HG03565 (cell line): ENCODE measurements around the gene CCNJ.
A peak's percentile ranks its signal among the peaks of the same experiment; 100 is the strongest.
"Not testable (repeated sequence)": the region's sequence is repeated elsewhere in the genome, so short reads cannot be mapped to it uniquely, and the experiment has no call there.

ENCODE experiments used
- ATAC-seq: cut with Tn5 transposase; IDR thresholded peaks from one replicate; pipeline ENCODE4 v1.9.1; 2021; ENCODE audit warnings: mild to moderate bottlenecking, moderate library complexity; ENCODE audit not compliant: unreplicated experiment

Gene CCNJ, protein sequence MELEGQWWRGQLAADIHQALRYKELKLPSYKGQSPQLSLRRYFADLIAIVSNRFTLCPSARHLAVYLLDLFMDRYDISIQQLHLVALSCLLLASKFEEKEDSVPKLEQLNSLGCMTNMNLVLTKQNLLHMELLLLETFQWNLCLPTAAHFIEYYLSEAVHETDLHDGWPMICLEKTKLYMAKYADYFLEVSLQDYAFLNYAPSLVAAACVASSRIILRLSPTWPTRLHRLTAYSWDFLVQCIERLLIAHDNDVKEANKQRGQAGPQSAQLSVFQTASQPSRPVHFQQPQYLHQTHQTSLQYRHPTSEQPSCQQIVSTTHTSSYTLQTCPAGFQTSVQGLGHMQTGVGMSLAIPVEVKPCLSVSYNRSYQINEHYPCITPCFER

DNA sequence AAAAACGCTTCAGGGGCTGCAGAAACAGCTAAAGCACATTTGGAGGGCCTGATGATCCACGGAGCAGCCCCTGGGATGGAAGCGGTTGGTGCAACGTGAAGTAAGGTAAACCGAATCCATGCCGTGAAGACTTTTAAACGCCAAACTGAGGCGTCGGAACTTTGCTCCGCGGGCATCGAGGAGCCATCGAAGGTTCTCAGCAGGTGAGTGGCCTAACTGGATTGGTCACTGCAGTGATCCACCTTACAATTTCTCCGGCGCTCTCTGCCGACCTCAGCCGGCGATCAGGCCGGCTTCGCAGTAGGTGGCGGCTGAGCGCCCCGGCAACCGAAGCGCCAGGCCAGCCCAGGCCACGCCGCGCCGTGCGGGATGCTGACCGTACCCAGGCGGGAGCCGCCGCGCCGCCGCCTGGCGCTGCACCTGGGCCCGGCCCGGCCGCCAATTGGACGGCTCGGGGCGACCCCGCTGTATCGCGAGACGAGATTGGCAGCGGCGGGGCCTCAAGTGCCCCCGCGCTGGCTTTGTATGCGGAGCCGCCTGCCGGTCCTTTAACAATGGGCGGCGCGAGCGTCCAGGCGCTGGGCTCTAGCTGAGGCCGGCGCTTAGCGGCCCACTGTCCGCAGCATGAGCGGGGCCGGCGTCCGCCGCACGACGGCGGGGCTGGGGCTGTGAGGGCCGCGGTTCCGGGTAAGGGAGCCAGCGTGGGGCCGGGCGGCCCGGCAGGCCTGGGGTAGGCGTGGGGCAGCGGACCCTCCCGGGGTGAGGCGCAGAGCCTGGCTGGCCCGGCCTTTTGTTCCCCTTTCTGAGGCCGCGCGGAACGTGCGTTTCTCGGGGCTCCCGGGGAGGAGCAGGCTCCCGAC, at the start of gene CCNJ:
CCNJ (plus strand) TSS at position 551 of the 860 bp plus-strand sequence. CDS start 811 bp downstream, outside the sequence.
- peak; percentile 75 for ATAC-seq

DNA sequence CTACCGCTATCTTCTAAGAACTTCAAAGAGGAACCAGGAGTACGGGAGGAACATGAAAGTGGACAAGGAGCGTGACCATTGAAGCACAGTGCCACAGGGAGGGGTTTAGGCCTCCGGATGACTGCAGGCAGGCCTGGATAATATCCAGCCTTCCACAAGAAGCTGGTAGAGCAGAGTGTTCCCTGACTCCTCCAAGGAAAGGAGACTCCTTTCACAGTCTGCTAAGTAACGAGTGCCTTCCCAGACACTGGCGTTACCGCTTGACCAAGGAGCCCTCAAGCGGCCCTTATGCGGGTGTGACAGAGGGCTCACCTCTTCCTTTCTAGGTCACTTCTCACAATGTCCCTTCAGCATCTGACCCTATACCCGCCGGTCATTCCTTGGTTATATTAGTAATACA, 49.0 kb upstream of the CCNJ start:
- not testable (repeated sequence) for ATAC-seq

DNA sequence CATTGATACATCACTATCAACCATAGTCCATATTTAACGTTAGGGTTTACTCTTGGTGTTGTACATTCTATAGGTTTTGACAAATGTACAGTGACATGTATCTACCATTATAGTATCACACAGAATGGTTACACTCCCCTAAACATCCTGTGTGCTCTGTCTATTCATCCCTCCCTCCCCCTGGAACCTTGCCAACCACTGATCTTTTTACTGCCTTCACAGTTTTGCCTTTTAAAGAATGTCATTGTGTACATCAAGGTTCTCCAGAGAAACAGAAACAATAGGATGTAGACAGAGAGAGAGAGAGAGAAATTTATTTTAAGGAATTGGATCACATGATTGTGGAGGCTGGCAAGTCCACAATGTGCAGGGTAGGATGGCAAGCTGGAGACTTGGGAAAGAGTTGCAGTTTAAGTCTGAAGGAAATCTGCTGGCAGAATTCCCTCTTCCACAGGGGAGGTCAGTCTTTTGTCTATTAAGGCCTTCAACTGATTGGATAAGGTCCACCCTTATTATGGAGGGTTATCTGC, 45.1 kb upstream of the CCNJ start:
- ATAC-seq: no peak

DNA sequence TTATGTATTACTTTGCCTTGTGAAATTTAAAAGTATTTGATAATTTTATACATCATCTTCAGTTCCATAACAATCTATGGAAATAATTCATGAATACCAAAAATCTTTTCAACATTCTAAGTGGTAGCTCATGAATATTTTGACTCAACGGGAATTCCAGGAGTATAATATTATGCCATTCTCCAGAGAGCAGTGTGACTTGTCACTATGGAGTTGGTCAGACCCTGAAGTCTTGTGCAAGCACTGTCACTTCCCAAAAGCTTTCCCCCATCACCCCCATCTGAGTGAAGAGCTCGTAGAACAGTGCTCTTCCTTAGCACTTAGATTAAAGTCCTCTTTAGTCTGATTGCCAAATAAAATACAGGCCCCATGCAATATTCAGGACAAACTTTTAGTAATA, 29.4 kb upstream of the CCNJ start:
- no peak for ATAC-seq

DNA sequence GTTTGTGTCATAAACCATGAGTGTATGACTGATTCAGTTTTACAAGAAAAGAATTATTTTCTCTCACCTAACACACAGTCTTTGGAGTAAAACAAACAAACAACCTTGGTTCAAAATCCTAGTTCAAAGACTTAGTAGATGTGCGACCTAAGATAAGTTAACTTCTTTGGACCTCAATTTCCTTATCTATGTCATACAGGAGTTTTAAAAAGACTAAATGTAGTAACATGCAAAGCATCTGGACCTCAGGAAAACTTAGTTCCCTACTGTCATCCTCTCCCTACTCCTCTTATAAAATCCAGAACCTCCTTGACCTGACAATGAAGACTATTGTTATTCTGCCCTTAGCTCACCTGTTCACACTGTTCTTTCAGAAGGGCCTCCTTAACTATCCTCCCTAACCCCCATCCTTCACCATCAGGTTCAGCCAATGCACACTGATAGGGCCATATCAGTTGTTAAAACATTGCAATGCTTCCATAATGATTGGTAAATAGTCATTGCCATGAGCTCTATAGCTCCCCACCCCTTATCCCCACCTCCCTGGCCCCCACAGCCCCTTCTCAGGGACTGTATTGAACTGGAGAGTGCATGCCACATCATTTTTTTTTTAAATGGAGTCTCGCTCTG, 28.8 kb upstream of the CCNJ start:
- no peak for ATAC-seq

DNA sequence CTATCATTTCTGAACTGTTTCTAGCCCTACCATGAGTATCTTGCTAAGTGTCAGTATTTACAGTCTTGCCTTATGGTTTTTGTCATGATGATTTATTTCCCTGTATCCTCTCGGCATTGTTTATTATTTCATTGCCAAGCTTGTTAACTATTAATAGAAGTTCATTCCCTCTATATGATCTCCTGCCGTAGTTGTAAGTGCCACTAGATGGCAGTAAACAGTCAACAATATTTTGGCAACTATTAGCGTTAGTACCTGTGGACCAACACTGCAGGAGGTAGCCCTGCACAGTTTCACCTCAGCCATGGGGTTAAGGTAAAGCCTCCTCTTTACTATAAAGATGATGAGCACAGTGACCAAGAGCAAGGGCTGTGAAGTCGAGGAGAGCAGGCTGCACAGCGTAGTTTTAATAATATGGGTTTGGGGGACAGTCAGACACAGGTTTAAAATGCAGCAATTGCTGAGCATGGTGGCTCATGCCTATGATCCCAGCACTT, 26.1 kb upstream of the CCNJ start:
- peak; percentile 65 for ATAC-seq

DNA sequence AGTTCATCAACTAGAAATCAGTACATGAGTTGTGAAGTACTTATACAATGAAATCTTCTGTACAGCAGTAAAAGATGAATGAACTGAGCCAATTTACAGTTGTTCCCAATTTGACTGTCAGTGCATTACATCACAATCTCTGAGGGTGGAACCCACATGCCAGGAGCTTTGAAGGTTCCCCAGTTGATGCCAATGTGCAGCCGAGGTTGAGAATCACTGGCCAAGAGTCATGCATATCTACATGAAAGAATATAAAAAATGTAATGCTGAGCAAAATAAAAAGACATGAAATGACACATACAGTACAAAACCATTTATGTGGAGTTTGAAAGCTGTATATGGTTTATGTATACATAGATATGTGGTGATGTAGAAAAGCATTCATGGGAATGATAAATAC, 22.1 kb upstream of the CCNJ start:
- no peak for ATAC-seq

DNA sequence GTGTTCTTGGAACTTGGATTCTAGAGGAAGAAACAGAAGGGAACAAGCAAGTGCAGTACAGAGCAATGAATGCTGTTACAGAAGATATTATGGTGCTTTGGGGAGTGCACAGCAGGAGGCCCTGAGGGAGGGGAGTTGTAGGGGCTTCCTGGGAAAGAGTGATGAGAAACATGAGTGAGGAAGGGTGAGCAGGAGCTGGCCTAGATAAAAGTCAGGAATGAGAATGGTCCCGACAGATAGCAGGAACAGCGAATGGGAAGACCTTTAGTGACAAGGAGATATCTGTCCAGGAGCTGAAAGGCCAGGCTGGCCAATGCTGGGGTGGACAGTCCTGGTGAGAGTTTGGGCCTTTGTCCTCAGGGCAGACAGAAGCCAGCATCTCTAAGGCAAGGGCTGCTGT, 20.6 kb upstream of the CCNJ start:
- ATAC-seq: no peak

DNA sequence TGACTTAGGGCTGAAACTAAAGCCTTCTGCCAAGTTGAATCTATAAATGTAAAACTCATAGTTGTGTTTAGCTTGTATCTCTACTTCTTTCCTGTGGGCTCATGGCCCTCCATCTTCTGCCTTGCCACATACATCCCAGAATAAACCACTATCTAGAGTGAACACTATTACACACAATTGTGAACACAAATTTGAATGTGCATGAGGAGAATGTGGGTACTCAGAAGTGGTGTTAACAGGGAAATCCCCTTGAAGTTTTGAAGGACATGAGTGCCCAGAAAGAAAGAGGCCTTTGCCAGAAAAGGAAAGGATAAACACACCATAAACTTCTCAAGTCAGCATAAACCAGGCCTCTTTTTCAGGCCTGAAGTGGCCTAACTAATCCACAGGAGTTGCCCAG, 20.2 kb upstream of the CCNJ start:
- no peak for ATAC-seq

DNA sequence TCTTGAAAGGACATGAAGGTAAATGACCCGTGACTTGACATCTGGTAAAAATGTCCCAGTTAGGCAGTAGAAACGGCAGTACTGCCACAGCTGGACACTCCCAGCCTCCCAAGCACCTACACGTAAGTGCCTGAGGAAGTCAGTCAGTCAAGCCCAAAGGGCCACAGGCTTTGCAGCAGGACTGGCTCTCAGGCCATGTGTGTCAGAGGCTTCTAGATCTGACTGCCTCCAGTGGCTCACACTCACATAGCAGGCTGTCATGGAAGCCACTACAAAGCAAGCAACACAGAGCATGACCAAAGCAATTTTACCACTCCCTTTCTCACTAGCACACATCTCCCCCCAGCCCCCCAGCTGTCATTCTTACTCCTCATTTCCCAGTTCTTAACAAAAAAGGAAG, 17.8 kb upstream of the CCNJ start:
- peak; percentile 68 for ATAC-seq

DNA sequence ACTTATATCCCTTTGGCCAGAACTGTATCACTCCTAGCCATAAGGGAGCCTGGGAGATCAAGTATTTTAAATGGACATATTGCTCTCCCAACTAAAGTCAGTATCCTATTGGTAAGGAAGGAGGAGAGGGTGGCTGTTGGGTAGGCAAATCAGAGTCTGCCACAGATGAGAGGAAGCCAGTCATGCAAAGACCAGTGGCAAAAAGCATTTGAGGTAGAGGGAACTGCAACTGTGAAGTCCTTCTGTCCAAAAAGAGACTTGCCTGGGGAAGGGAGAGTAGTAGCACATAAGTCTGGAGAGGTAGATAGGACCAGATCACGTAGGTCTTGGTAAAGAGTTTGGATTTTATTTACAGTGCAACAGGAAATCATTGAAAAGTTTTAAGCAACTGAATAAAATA, 8.8 kb upstream of the CCNJ start:
- no peak for ATAC-seq

DNA sequence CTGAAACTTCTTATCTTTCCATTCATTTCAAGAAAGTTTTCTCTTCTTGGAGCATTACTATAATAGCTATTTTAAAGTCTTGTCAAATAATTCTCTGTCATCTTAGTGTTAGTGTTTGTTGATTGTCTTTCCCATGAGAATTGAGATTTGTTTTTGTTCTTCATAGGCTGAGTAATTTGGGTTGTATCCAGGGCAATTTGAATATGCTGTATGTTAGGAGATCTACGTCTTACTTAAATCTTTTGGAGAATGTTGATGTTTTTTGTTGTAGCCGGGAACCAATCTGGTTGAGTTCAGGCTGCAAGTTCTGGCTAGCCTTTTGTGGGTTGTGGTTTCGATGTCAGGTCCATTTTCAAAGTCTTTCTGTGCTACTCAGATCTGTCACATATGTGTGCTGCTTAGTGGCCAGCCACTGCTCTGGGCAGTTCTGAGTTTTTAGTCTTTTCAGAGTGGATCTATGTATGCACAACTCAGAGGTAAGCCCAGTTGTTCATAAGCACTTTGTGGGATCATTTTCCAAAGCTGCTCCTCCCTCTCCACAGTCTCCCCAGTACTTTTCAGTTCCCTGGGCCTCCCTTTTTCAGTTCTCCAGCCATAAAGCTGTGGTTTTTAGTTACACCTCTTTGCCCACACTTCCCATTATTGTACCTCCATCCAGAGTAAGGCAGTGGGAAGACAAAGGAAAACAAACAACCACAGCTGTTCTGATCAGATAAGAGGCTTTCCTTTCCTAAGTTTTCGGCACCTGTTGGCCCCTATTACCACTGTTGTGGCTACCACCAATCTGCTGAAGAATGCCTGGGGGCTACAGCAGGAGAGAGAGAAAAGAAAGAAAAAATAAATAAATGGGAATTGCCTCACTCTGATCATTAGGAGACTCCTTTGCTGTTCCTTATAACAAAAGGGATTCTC, 4.7 kb upstream of the CCNJ start:
- ATAC-seq: no peak

DNA sequence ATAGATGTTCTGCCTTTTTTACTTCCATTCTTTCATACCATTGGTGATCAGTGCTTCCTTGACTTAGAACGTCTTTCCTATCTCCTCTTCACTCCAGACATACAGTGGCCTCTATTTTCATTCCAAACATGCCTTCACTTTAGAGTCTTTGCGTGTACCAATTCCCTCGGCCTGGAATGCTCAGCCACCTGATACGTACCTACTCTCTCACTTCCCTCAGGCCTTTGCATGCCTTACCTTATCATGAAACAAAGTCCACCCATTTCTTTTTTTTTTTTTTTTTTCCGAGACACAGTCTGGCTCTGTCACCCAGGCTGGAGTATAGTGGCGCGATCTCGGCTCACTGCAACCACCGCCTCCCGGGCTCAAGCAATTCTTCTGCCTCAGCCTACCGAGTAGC, 2.2 kb upstream of the CCNJ start:
- ATAC-seq: no peak

DNA sequence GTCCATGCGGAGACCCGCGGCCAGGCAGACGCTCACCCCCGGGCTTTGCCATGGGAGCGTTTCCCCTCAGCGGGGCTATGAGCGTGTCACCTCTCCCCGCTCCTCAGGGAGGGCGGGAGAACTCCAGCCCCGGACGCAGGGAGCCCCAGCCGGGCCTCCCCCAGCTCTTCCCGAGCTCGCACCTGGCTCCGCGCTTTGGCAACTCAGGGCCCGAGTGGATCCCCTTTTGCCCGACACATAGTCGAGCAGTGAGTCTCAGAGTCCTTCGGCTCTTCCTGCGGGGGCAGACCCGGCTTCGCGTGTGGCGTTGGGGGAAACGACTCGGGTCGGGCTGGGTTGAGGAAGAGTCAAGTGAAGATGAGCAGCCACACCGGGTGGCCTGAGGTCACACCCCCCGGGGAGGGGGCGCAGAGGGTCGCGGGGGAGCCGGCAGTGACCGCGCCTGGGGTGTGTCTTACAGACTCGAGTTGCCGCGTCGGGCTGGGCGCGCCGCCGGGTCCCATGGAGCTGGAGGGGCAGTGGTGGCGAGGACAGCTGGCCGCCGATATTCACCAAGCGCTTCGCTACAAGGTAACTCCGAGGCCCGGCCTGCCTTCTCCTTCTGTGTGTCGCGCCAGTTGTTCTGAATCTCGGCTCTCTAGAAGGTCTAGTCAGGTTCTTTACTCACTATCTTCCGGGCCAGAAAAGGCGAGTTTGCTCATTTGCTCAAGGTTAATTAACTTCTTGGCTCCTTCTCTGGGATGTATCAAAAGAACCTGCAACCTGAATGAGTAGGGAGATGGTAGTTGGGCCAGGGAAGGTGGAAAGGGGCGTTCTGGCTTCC, 721 bp downstream of the CCNJ start:
- ATAC-seq: peak; percentile 20

DNA sequence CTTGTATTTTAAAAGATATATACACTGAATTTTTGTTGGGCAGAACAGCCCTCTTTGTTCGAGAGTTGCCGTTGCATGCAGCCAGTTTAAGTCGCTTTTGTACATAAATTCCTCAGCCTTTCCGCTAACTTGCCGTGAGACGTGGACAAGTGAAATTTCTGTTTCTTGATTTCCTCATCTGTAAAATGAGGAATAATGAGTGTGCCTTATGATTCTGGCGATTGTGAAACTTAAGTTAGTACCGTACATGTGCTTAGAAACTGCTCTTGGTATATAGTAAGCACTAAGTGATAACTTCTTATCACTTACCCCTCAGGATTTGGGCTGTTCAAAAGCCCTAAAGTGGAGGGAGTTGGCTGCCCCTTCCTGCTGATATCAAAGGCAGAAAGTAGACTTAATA, 1.4 kb downstream of the CCNJ start:
- ATAC-seq: no peak

DNA sequence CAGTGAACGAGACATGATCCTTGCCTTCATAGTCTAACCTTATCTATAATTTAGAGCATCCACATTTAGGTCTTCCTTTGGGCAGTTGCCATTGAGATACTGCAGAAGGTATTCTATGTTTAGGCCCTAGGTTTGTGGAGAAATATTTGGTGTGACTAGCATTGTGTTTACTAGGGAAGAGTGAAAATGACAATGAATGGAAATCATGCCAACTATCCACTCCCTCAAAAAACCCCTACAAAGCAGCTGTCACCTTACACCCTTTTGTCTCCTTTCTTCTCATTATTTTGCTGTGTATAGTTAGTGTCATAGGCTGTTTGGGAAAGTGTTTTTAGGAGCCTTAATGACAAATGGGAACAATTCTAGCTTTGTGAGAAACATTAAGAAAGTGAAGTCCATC, 3.2 kb downstream of the CCNJ start:
- ATAC-seq: no peak

DNA sequence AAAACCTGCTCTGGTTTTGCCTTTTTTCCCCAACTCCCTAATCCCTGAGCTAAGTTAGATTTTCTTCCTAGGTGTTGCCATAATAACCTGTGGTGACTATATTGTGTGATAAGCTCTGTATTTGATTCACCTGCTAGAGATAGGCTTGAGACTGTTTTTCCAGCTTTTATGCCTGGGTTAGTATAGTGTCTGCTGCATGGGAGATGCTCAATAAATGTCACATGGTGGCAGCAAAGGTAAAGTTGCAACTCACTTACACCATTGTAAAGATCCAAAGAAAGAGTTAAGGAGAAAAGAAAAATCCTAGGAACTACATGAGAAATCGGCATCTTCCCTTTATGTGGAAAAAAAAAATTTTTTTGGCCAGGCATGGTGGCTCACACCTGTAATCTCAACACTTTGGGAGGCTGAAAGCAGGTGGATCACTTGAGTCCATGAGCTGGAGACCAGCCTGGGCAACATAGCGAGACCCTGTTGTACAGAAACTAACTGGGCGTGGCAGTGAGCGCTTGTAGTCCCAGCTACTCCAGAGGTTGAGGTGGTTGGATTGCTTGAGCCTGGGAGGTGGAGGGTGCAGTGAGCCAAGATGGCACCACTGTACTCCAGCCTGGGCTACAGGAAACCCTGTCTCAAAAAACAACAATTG, 3.7 kb downstream of the CCNJ start:
- no peak for ATAC-seq

DNA sequence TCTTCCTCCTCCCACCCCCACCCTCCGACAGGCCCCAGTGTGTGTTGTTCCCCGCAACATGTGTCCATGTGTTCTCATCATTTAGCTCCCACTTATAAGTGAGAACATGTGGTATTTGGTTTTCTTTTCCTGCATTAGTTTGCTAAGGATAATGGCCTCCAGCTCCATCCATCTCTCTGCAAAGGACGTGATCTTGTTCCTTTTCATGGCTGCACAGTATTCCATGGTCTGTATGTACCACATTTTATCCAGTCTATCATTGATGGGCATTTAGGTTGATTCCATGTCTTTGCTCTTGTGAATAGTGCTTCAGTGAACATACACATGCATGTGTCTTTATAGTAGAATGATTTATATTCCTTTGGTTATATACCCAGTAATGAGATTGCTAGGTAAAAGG, 4.5 kb downstream of the CCNJ start:
- ATAC-seq: not testable (repeated sequence)

DNA sequence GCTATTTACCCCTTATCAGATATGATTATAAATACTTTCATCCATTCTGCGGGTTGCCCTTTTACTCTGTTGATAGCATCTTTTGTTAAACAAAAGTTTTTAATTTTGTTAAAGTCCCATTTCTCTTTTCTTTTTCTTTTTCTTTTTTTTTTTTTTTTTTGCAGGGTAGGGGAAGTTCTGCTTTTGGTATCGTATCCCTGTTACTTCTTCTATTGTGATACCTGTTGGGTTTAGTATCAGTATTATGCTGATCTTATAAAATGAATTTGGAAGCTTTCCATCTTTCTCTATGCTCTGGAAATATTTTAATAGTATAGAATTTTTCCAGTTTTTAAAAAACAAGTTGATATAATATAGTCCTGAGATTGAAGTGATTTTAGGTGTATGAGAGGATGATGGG, 6.0 kb downstream of the CCNJ start:
- ATAC-seq: no peak
